GM19043 (cell line): ENCODE measurements around the gene TMSB15B.
"Not testable (repeated sequence)": the region's sequence is repeated elsewhere in the genome, so short reads cannot be mapped to it uniquely, and the experiment has no call there.

Source experiments
- ATAC-seq: cut with Tn5 transposase; IDR thresholded peaks from one replicate; pipeline ENCODE4 v1.9.1; 2021; ENCODE audit warnings: low read depth; ENCODE audit not compliant: unreplicated experiment

TMSB15B gene

GRCh38 chrX:104015576-104015975 lies 53.1 kb downstream of the TMSB15B start:
- ATAC-seq, result not testable (repeated sequence)
